ENCODE data around the gene ADGRG7.

DNA sequence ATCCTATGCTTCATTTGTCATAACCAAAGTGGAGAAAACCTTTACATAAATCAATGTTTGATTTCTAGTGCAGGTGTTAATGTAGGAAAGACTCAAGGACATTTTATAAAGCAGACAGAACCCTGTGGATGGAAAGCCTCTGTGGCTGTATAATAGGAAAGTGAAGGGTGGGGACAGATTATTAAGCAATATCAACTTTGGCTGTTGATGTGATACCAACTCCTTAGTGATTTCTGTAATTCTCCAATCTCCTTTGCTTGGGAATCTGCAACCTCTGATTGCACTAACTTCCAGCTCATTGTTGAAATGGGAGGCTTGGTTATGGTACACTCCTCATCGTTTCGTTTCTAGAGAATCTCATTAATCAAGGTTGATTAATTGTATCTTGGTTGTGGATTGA lies 29.3 kb upstream of the ADGRG7 start:
- TF ChIP-seq, protein P1, sequence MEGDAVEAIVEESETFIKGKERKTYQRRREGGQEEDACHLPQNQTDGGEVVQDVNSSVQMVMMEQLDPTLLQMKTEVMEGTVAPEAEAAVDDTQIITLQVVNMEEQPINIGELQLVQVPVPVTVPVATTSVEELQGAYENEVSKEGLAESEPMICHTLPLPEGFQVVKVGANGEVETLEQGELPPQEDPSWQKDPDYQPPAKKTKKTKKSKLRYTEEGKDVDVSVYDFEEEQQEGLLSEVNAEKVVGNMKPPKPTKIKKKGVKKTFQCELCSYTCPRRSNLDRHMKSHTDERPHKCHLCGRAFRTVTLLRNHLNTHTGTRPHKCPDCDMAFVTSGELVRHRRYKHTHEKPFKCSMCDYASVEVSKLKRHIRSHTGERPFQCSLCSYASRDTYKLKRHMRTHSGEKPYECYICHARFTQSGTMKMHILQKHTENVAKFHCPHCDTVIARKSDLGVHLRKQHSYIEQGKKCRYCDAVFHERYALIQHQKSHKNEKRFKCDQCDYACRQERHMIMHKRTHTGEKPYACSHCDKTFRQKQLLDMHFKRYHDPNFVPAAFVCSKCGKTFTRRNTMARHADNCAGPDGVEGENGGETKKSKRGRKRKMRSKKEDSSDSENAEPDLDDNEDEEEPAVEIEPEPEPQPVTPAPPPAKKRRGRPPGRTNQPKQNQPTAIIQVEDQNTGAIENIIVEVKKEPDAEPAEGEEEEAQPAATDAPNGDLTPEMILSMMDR (IDR thresholded peaks at IDR 0.05 in 8 of 11, conservative IDR thresholded peaks at IDR 0.05 in 3 of 11) = no peak
- no peak for TF ChIP-seq POLR2A (IDR thresholded peaks at IDR 0.05)

All from spleen (tissue), 7 donors.